Endothelial cell of umbilical vein (primary cell): ENCODE data around the gene SELENOV. TPM values are rescaled to one million over a fixed set of nuclear protein-coding genes. Genes with fewer than 3 reads are reported as not detected.

ENCODE experiments used
- BruUV-seq: library from RNA; stranded (reverse); fragments of 400-500 nt; replicated peaks from 2 replicates; lab custom pipeline; 2021; lab: Mats Ljungman, UMichigan
- CTCF ChIA-PET: fragments of 300-600, 350-600 bp; sonication (Branson Sonifier 250); formaldehyde crosslinking; loops from one replicate; lab custom pipeline; 2021; ENCODE audit warnings: antibody characterized with exemption, inconsistent platforms; lab: Charles Lee
- POLR2A ChIA-PET: fragments of 300-600, 350-600 bp; sonication (Branson Sonifier 250); formaldehyde crosslinking; loops from one replicate; lab custom pipeline; 2021; ENCODE audit warnings: antibody characterized with exemption, inconsistent platforms; lab: Charles Lee
- DNase-seq: peaks from one replicate; pipeline ENCODE4 v3.0.0-alpha.2; 2011; ENCODE audit warnings: low read depth, low spot score
- FAIRE-seq: peaks from 2 replicates; lab custom pipeline; 2011; peaks lifted over from hg19 to GRCh38; lab: Jason Lieb, UNC
- H2AFZ ChIP-seq: 2 replicates; pipeline ENCODE4 v1.6.0; 2012; ENCODE audit warnings: low read depth, low read length, control low read depth, inconsistent platforms
- H3K27ac ChIP-seq: 2 replicates; pipeline ENCODE4 v1.5.1; 2011; ENCODE audit warnings: low read depth, mild to moderate bottlenecking, control low read depth, low read length, moderate library complexity; ENCODE audit not compliant: insufficient read depth
- H3K27me3 ChIP-seq, 2 experiments: 2 replicates each; pipeline versions ENCODE4 v1.6.0 to v1.6.1; 2011; ENCODE audit warnings: low read length in 2 of 2, mixed read lengths in 1 of 2; ENCODE audit not compliant: control insufficient read depth in 2 of 2, insufficient read depth in 2 of 2
- H3K36me3 ChIP-seq, 2 experiments: 2 replicates in 1 of 2; 3 replicates in 1 of 2; pipeline ENCODE4 v1.5.1; 2011; ENCODE audit warnings: low read length in 2 of 2, mild to moderate bottlenecking in 1 of 2, moderate library complexity in 1 of 2; ENCODE audit not compliant: control insufficient read depth in 2 of 2, insufficient read depth in 2 of 2; ENCODE audit errors: extremely low read depth in 1 of 2
- H3K4me1 ChIP-seq: 3 replicates; pipeline ENCODE4 v1.5.1; 2011; ENCODE audit warnings: mild to moderate bottlenecking, low read length; ENCODE audit not compliant: control insufficient read depth, insufficient read depth; ENCODE audit errors: extremely low read depth
- H3K4me2 ChIP-seq: 2 replicates; pipeline ENCODE4 v1.6.1; 2011; ENCODE audit warnings: low read length, control low read depth, mixed read lengths; ENCODE audit not compliant: insufficient read depth
- H3K4me3 ChIP-seq, 3 experiments: fragments of 200-600 bp in 1 of 3; sonication (generic), shearing (Covaris generic) in 1 of 3; replicated peaks in 1 of 3; 2 replicates each; pipeline ENCODE4 v1.5.1; 2011 to 2016; ENCODE audit warnings: control low read depth in 3 of 3, low read length in 3 of 3, mild to moderate bottlenecking in 2 of 3, inconsistent platforms in 1 of 3, low read depth in 1 of 3, moderate library complexity in 1 of 3; ENCODE audit not compliant: insufficient read depth in 1 of 3
- H3K79me2 ChIP-seq: 2 replicates; pipeline ENCODE4 v1.6.0; 2012; ENCODE audit warnings: low read length, inconsistent platforms; ENCODE audit not compliant: control insufficient read depth, insufficient read depth
- H3K9ac ChIP-seq: replicated peaks from 2 replicates; pipeline ENCODE3; 2011; ENCODE audit warnings: low read length, control low read depth; ENCODE audit not compliant: insufficient read depth; ENCODE audit errors: extremely low read depth
- H3K9me1 ChIP-seq: replicated peaks from 3 replicates; pipeline ENCODE4 v1.6.0; 2011; ENCODE audit warnings: mild to moderate bottlenecking, low read length; ENCODE audit not compliant: control insufficient read depth, insufficient read depth; ENCODE audit errors: extremely low read depth
- H3K9me3 ChIP-seq: replicated peaks from 2 replicates; pipeline ENCODE4 v1.5.1; 2012; ENCODE audit warnings: low read length, inconsistent platforms; ENCODE audit not compliant: control insufficient read depth, insufficient read depth
- H4K20me1 ChIP-seq: replicated peaks from 2 replicates; pipeline ENCODE3; 2011; ENCODE audit warnings: mild to moderate bottlenecking, low read length; ENCODE audit not compliant: control insufficient read depth, insufficient read depth; ENCODE audit errors: extremely low read depth
- EZH2 ChIP-seq: IDR thresholded peaks from 2 replicates; pipeline ENCODE4 v1.6.1; 2012; ENCODE audit warnings: borderline replicate concordance, low read depth, mild to moderate bottlenecking, moderate library complexity, low read length, inconsistent platforms; ENCODE audit not compliant: severe bottlenecking
- FOS ChIP-seq: IDR thresholded peaks from 2 replicates; pipeline ENCODE4 v1.6.1; 2011; ENCODE audit warnings: mild to moderate bottlenecking, low read length, moderate library complexity, borderline replicate concordance; ENCODE audit not compliant: insufficient read depth
- GATA2 ChIP-seq: IDR thresholded peaks from 2 replicates; pipeline ENCODE4 v1.7.0; 2011; ENCODE audit warnings: low read depth, mild to moderate bottlenecking, moderate library complexity, mixed read lengths, low read length; ENCODE audit not compliant: insufficient read length, insufficient read depth
- JUN ChIP-seq: IDR thresholded peaks from 2 replicates; pipeline ENCODE4 v1.6.1; 2011; ENCODE audit warnings: borderline replicate concordance, low read depth; ENCODE audit not compliant: insufficient read length, insufficient read depth
- MYC ChIP-seq: IDR thresholded peaks from one replicate; pipeline ENCODE4 v1.6.1; 2011; ENCODE audit warnings: mild to moderate bottlenecking, low read depth, low read length
- POLR2A ChIP-seq: IDR thresholded peaks from 2 replicates; pipeline ENCODE4 v1.6.1; 2012; ENCODE audit warnings: low read depth, mild to moderate bottlenecking, control low read depth, low read length
- POLR2AphosphoS5 ChIP-seq: IDR thresholded peaks from 2 replicates; pipeline ENCODE4 v1.6.1; 2012; ENCODE audit warnings: low read depth, mild to moderate bottlenecking, control low read depth, low read length, moderate library complexity; ENCODE audit not compliant: insufficient read depth
- dilution Hi-C: fragments of 300-500 bp; cut with MboI; formaldehyde crosslinking; loops from one replicate; pipeline ENCODE4 v1.15.0; 2019; ENCODE audit warnings: low sequenced_read_pairs; ENCODE audit not compliant: extremely low pct_ligation_motif_present
- intact Hi-C: fragments of 100-400 bp; cut with micrococcal nuclease; formaldehyde crosslinking; loops from one replicate; pipeline ENCODE4 v1.10.0; 2022
- polyA plus RNA-seq, 4 experiments: library from polyadenylated mRNA; depleted of rRNA in 3 of 4; stranded (reverse) in 3 of 4; unstranded in 1 of 4; fragments of >200 nt; gene quantifications; 2 replicates each; pipeline versions ENCODE4 v1.2.1 to v1.2.3, GENCODE V29; 2011 to 2012; ENCODE audit warnings: missing spikeins in 1 of 4
- total RNA-seq: library from RNA; stranded (reverse); gene quantifications from 2 replicates; pipeline ENCODE4 v1.2.3, GENCODE V29; 2021
- TF ChIP-seq, protein P1 (sequence below), 2 donors: IDR thresholded peaks; 1 replicate in 1 of 2; 2 replicates in 1 of 2; pipeline ENCODE4 v1.5.1; 2011; ENCODE audit warnings: low read length in 2 of 2, mild to moderate bottlenecking in 2 of 2, moderate library complexity in 2 of 2, control low read depth in 1 of 2, inconsistent platforms in 1 of 2, low read depth in 1 of 2; ENCODE audit not compliant: insufficient read depth in 1 of 2; ENCODE audit errors: extremely low read depth in 1 of 2
- TF ChIP-seq, protein P2 (sequence below): IDR thresholded peaks from 2 replicates; pipeline ENCODE4 v1.6.1; 2011; ENCODE audit not compliant: insufficient read depth, insufficient read length

SELENOV gene
- total and polyA plus RNA-seq, 2 donors (not counting 3 experiments of a cell fraction or from before 2014, with no cell fraction given), result not detected

DNA sequence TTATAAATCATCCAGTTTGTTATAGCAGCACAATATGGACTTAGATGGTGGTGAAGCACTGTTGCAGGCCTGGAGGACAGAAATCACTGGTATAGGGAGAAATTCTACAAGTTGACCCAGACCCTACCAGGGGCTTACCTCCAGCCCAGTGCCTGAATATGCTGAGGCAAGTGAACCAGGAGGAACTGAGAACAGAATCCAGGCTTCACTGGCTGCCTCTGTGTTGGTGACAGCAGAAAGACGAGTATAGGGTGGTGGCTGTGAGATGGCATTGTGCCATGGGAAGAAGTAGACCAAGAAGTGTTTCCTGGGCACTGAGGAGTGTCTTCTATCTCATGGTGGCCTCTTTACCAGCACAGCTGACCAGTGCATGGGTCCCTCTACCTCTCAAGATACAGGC is 40.9 kb downstream of the SELENOV start:
- Histone ChIP-seq H3K4me2 (no peak overlapping the region), H2AFZ (no peak overlapping the region), H3K79me2 (no peaks in the 10 kb centered on the region), H3K9me3 (no peaks in the 10 kb centered on the region), H4K20me1 (no peaks in the 10 kb centered on the region), H3K27me3 (peaks cover 5% of the 10 kb centered on the region in 2 experiments), H3K9me1 (no peaks in the 10 kb centered on the region), H3K36me3 (no peaks in the 10 kb centered on the region), H3K4me1 (no peaks in the 10 kb centered on the region), H3K4me3 (no peak overlapping the region), H3K9ac (no peak overlapping the region), H3K27ac (no peak overlapping the region)
- TF ChIP-seq POLR2AphosphoS5 (no peak), POLR2A (no peak), MYC (no peak), FOS (no peak), EZH2 (no peak), JUN (no peak), GATA2 (no peak)
- TF ChIP-seq, protein P1, sequence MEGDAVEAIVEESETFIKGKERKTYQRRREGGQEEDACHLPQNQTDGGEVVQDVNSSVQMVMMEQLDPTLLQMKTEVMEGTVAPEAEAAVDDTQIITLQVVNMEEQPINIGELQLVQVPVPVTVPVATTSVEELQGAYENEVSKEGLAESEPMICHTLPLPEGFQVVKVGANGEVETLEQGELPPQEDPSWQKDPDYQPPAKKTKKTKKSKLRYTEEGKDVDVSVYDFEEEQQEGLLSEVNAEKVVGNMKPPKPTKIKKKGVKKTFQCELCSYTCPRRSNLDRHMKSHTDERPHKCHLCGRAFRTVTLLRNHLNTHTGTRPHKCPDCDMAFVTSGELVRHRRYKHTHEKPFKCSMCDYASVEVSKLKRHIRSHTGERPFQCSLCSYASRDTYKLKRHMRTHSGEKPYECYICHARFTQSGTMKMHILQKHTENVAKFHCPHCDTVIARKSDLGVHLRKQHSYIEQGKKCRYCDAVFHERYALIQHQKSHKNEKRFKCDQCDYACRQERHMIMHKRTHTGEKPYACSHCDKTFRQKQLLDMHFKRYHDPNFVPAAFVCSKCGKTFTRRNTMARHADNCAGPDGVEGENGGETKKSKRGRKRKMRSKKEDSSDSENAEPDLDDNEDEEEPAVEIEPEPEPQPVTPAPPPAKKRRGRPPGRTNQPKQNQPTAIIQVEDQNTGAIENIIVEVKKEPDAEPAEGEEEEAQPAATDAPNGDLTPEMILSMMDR (IDR thresholded peaks at IDR 0.05; ENCODE audit: extremely low read depth in 1 of 2, insufficient read depth in 1 of 2, low read depth in 1 of 2, low read length in 2 of 2), result no peak
- TF ChIP-seq, protein P2, sequence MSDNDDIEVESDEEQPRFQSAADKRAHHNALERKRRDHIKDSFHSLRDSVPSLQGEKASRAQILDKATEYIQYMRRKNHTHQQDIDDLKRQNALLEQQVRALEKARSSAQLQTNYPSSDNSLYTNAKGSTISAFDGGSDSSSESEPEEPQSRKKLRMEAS, result no peak
- FAIRE-seq, result no peak
- DNase-seq, result no peak
- intact Hi-C loops (no loop called here), dilution Hi-C loops (no loop called here)
- BruUV-seq, result no TSS peak
- ChIA-PET POLR2A (no interaction called here), CTCF (no interaction called here)
